ENCODE data around the gene LRRC4. TPM values are rescaled to one million over a fixed set of nuclear protein-coding genes. Genes with fewer than 3 reads are reported as not detected.

The LRRC4 gene
- total RNA-seq, 6 experiments from 2014 or later: 1.1 to 2.3 (median 1.5) TPM

GRCh38 chr7:127996253-127997071, 34.8 kb downstream of the LRRC4 start:
- H3K27me3 Mint-ChIP-seq (ENCODE audit: insufficient read depth): no peaks in the 10 kb centered on the region; the same call in 1 of the 2 replicates

GRCh38 chr7:127995881-127996215, 35.4 kb downstream of the LRRC4 start:
- TF ChIP-seq CTCF (IDR thresholded peaks at IDR 0.05): no peak
- H3K4me1 Mint-ChIP-seq (ENCODE audit: low read depth): peaks cover 38% of the 10 kb centered on the region
- peaks cover 33% of the 10 kb centered on the region; the same call in 1 of the 2 replicates for H3K36me3 Mint-ChIP-seq (ENCODE audit: low read depth)
- no peak overlapping the region for H3K4me3 Mint-ChIP-seq
- H3K27ac Mint-ChIP-seq: peak overlapping the region; percentile 42
- H3K9me3 Mint-ChIP-seq: no peaks in the 10 kb centered on the region
- no peak for DNase-seq
- H3K27me3 Mint-ChIP-seq (ENCODE audit: insufficient read depth): no peaks in the 10 kb centered on the region; the same call in 1 of the 2 replicates

More at GRCh38 chr7:127996253-127997071, 34.8 kb downstream of the LRRC4 start:
- no peak overlapping the region; the same call in 1 of the 2 replicates for H3K4me3 Mint-ChIP-seq
- no peak for TF ChIP-seq CTCF (IDR thresholded peaks at IDR 0.05)
- no peaks in the 10 kb centered on the region for H3K9me3 Mint-ChIP-seq
- peak overlapping the region; percentile 47 for H3K27ac Mint-ChIP-seq
- DNase-seq: no peak
- peaks cover 36% of the 10 kb centered on the region; the same call in 1 of the 2 replicates for H3K36me3 Mint-ChIP-seq (ENCODE audit: low read depth)
- H3K4me1 Mint-ChIP-seq (ENCODE audit: low read depth): peaks cover 38% of the 10 kb centered on the region

GRCh38 chr7:127995156-127995880, 35.9 kb downstream of the LRRC4 start:
- Mint-ChIP-seq H3K4me3 (no peak overlapping the region), H3K9me3 (no peaks in the 10 kb centered on the region), H3K36me3 (ENCODE audit: low read depth) (peaks cover 30% of the 10 kb centered on the region; the same call in 1 of the 2 replicates), H3K4me1 (ENCODE audit: low read depth) (peaks cover 38% of the 10 kb centered on the region), H3K27me3 (ENCODE audit: insufficient read depth) (no peaks in the 10 kb centered on the region), H3K27ac (peak overlapping the region; percentile 38)
- peak; percentile 16 for DNase-seq
- no peak for TF ChIP-seq CTCF (IDR thresholded peaks at IDR 0.05)

GRCh38 chr7:127993987-127994386, 37.2 kb downstream of the LRRC4 start:
- peaks cover 39% of the 10 kb centered on the region for H3K4me1 Mint-ChIP-seq (ENCODE audit: low read depth)
- no peak overlapping the region for H3K4me3 Mint-ChIP-seq
- no peaks in the 10 kb centered on the region for H3K9me3 Mint-ChIP-seq
- TF ChIP-seq CTCF (IDR thresholded peaks at IDR 0.05): no peak
- no peaks in the 10 kb centered on the region for H3K27me3 Mint-ChIP-seq (ENCODE audit: insufficient read depth)
- DNase-seq: no peak
- peaks cover 30% of the 10 kb centered on the region; the same call in 1 of the 2 replicates for H3K36me3 Mint-ChIP-seq (ENCODE audit: low read depth)
- no peak overlapping the region for H3K27ac Mint-ChIP-seq

GRCh38 chr7:127993317-127993716, 37.9 kb downstream of the LRRC4 start:
- no peak overlapping the region for H3K27ac Mint-ChIP-seq
- no peaks in the 10 kb centered on the region for H3K9me3 Mint-ChIP-seq

More at GRCh38 chr7:127993317-127993716, 37.9 kb downstream of the LRRC4 start:
- no peak for DNase-seq
- peaks cover 30% of the 10 kb centered on the region; the same call in 1 of the 2 replicates for H3K36me3 Mint-ChIP-seq (ENCODE audit: low read depth)
- H3K4me1 Mint-ChIP-seq (ENCODE audit: low read depth): peaks cover 43% of the 10 kb centered on the region
- no peak overlapping the region for H3K4me3 Mint-ChIP-seq
- TF ChIP-seq CTCF (IDR thresholded peaks at IDR 0.05): no peak
- H3K27me3 Mint-ChIP-seq (ENCODE audit: insufficient read depth): no peaks in the 10 kb centered on the region

Measured in HFFc6 (cell line).